Activated naive CD8-positive, alpha-beta T cell treated with anti-CD3 and anti-CD28 coated beads, Interleukin-2, amount 50 U/mL, for 16 hours (primary cell): ENCODE results near the gene ZNF384.
A peak's percentile ranks its signal among the peaks of the same experiment; 100 is the strongest.

Source experiments
- DNase-seq: peaks from one replicate; pipeline ENCODE4 v3.0.0-alpha.2; 2020; ENCODE audit warnings: low read depth, low spot score

ZNF384 gene

DNA sequence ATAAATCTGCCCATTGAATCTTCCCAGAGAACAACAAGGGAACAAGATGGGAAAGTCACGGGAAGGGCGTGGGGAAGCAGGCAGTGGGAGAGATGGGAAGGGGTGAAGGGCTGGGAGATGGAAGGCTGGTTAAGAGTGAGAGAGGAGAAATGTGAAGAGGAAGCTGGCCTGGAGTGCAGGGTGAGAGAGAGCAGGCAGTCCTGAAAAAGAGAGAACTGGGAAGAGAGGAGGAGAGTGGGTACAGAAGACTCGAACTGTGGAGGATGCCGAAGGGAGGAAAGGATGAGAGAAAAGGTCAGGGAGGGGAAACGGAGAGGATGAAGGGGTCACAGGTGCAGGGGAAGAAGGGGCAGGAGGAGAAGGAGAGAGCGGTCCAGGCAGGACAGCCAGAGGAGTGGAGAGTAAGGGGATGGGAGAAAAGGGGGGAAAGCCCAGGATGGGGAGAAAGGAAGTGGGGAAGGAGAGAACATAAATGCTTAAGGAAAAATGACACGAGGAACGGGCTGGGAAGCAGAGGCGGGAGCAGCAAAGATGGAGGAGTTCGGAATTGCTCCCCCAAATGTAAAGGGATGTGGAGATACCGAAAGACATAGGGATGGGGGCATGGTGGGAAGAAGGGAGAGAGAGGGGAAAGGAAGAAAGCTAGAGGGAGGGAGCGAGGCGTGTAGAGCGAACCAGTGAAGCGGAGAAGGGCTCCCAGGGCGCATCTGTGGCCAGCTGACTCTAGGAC is 10.2 kb upstream of the ZNF384 start:
- DNase-seq = no peak

DNA sequence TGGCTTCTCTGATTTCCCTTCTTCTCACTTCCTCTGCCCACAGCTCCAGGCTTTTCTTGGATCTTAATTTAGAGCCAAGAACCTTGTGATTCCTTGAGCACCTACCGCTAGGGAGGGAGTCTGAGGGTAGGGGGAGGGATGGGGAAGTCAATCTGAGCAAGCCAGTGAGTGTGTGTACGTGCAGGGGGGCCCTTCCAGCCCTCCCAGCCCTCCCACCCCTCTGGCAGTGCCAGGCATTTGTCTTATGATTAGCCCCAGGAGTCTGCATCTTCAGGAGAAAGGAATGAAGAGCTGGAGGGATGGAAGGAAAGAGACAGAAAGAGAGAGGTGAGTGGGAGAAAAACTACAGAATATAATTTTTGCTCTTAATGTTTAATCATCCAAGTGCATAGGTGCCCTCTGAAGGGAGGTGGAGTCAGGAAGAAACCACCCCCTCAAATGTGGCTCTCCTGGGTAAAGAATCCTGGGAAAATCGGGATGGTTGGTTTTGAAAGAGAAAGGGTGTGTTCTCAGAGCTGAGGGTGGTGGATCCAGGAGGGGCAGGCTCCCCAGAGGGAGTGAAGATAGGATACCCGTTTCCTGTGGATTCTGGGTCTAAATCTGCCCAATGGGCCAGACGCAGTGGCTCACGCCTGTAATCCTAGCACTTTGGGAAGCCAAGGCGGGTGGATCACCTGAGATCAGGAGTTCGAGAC is 9.3 kb upstream of the ZNF384 start:
- no peak for DNase-seq

DNA sequence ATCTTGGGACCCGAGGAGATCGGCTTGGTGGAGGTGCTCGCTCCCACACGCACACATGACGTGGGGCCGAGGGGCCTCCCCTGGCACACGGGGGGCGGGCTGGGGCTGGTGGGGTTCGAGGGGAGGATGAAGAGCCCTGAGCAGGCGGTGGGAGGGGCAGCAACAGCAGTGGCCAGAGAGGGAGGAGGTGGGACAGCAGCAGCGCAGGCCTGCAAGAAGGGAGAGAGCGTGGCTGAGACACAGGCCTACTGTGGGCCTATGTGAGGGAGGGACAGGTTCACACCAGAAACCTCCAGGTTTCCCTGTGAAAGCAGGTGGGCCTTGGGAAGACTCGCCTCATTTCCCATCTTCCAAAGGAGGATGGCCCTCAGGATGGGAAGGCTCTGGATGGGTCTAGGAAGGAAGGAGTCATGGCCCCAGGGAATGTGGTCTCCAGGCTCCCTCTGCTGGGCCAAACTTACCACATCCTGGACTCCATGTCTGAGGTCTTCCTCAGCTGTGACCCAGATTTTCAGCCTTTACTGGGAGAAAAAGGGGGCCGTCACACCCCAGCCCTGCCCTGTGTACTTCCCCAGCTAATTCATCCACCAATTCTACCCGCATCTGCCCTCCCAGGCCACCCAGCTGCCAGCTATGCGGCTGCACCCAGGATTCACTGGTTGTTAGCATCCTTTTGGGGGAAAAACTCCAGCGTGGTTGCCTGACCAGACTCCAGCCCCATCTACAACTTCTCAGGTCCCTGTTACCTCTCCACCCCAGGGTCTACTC is 8.6 kb upstream of the ZNF384 start:
- no peak for DNase-seq

DNA sequence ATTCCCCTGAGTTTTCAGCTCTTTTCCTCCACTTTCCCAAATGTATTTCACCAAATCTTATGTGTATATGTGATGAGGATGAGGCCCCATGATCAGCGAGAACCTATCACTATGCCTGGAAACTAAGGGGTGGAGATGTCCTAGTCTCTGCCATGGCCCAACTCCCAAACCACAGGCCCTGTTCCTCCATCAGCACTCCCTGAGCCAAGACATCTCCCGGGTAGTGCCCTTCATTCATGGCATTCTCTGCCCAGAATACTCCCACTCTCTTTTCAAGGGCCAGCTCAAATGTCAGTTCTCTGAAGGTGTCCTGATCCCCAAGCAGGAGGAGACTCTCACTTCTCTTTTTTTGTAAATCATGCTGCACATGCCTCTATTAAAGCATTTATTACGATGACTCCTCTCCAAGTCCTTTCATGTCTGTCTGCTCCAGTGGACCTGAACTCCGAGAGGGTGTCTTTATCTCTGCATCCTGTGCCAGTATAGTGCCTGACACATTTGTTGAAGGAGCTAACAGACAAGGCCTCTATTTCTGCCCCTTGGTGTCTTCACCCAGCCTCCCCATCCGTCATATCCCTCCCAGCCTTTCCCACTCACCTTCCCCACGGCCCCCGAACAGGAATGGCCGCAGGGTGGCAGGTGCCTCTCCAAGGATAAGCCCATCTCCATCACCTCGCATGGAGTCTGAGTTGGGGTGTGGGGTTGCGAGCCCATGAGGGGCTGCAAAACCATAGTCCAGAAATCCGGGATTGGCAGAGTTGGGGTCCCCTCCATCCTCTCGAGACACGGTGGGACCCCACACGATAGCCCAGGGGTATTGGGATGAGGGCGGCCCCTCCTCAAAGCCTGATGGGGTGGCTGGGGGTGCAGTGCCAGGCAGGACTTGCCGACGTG is 7.8 kb upstream of the ZNF384 start:
- DNase-seq = no peak

DNA sequence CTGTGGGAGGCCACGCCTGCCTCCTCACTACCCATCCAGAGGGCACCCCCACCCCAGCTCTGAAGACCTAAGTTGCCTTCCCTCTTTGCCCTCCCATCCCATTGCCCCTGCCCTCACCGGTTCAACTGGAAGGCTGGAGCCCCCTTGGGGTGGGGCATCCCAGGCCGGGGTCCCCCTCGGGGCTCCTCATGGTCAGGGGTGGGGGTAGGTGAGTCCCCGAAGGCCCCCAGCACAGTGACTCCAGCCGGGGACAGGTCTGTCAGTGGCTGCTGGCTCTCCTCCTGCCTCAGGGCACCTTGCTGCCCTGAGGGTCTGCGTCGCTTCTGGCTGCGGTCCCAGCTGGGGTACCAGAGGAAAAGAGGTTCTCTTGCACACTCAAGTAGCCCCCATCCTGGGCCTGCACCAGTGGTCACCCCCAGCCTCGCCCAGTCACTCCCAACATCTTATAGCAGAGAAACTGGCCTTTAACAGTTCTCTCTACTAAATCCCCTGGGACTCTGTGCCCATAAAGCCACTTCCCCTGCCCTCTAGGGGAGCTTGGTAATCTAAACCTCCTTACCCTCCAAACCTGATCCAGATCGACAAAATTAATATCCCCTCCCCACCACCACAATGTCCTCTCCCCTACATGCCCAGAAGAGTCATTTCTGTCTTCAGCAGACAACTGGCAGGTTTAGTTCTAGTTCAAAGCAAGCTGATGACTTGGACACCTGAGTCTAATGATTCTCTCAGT is 6.3 kb upstream of the ZNF384 start:
- DNase-seq = no peak

DNA sequence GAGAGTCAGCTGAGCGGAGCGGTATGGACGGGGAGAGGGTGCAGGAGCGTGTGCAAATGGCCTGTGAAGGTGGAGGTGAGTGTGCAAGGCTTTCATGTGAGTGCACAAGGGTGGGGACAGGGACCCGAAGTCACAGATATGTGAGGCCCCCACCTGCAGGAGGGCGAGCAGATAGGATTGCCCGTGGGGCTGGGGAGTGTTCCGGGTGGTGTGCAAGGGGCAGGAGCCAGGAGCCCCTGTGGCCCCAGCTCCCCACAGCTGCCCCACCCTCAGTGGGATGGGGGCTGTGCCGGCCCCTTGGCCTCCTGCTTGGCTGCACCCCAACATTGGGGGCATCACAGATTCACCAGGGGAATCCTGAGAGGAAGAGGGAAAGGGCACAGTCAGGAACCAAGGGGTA is 5.5 kb upstream of the ZNF384 start:
- DNase-seq = no peak

DNA sequence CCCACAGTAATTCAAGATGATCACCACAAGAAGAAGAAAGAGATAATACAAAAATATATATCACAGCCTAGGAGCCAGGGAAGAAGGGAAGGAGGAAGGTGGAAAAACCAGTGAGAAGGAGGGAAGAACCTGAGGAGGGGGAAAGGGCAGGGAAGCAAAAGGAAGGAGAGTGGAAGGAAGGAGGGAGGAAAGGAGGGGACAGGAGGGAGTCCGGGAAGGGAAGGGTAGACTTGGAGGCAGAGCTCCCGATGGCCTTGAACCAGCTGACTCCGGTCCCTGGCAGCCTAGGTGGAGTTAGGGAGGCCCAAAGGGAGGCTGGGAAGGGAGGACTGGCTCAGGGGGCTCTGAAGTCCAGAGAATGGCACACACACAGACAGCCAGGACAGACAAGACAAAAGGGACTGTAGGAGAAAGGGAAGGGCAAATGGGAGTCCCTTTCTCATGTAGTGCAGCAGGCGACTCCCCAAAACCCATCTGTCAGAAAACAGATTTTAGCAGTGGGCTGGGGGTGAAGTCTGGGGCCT is 4.7 kb upstream of the ZNF384 start:
- DNase-seq = no peak

DNA sequence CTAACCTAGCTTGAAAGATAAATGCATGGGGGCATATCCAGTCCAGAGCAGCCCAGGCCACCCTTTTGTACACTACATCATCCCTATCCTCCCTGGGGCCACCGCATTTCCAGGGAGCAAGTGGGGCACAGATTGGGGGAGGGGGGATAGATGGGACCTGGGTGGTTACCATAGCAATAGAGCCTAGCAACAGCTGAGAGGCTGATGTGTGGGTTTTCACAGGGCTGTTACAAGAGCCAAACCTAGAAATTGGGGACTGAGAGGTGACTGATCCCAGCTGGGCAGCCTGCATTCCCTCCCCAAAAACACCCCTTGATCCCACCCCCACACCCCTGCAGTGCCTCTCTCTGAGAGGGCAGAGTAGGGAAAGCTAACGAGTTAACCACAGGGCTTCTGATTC is 3.7 kb upstream of the ZNF384 start:
- no peak for DNase-seq

DNA sequence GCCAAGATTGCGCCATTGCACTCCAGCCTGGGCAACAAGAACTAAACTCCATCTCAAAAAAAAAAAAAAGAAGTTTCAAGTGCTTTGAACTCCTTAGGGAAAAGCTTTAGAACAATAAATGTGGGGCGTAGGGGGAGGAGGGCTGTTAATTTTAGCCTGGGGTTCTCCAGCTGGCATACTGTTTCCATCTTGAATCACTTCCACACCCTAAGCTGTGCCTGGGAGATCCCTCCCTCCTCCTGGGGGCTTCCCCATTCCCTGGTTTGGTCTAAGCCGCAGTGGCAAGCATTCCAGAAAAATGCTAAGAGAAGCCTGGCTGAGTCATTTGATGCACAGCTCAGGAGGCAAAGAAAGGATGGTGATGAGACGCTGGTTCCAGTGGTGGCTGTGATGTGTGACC is 2.3 kb upstream of the ZNF384 start:
- no peak for DNase-seq

DNA sequence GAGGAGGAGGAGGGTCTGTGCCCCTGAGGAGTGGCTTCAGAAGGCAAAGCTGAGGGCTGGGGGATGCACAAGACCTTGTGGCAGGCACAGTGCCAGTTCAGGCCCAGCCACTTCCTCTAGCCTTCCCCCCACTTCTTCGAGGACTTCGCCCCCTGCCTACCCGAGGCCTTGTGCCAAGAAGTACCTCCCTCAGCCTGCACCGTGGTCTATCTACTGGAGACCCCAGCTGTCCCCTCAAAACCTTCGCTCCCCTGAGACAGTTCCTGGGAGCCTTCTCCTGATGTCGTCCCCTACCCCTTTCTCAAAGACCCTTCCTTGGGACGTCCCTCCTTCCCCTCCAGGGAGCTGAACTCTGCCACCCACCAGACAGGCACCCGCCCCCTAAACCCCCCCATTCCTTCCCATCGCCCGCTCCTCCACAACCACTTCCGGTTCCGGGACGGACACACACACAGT is 604 bp downstream of the ZNF384 start:
- no peak for DNase-seq

DNA sequence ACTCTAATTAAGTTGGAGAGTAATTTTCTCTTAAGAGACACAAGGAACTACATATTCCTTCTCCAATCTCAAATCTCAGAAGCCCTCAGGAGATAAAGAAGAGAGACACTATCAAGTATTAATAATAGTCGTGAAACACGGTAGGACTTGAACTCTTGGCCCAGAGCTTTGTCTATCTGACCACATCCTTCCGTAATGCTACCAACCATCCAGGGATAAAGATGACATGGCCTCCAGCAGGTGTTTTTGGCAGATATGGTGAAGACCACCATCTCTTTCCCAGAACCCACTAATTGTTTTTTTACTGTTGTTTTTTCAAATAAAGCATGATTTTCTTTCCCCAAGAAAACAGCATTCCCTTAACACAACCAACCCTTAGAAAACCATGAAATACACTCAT is 3.4 kb downstream of the ZNF384 start:
- DNase-seq = no peak

DNA sequence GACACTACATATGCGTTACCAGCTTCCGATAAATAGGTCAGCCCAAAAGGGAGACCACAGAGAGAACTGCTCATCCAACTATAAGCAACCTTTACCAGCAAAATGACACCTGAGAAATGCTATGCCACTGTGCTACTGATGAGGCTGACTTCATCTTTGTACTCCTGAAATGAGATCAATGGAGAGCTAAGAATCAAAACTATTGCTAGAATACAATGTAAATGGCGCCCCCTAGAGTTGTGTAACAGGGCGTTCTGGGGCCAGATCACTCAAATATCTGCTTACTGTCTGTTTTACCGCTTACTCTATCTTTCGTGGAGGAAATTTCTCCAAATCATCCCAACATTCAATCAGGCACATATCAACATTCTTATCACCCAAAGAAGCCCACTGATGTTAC is 4.6 kb downstream of the ZNF384 start:
- peak; percentile 30 for DNase-seq

DNA sequence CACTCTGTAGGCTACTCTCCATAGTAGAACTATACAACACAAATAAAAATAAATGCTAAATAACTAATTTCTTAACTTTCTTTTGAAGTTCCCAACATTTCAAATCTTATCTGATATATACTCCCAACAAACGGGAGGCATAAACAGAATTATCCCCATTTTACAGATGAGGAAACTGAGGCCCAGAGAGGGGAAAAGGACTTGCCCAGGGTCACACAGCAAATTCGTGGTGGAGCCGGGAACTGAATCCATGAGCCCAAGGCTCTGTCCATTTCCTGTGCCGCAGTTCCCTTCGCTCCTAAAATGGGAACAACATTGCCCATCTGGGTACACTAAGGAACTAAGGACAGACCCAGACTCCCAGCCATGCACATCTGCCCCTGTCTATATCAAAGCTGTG is 12.2 kb downstream of the ZNF384 start:
- DNase-seq = no peak

DNA sequence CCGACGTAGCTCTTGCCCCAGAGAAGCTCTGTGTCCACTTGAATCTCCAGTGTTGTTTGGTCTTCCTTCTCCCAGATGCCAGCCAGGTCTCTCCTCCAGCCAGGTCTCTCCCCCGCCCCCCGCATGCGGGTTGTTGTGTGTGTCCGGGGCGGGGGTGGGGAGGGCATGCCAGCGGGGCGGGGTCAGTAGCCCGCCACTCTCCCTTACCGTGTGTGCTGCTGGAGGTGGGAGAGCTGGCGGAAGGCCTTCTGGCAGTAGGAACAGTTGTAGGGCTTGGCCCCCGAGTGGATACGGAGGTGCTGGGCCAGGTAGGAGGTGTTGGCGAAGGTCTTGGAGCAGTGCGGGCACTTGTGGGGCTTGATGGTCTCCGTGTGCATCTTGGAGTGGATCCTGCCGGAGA is 17.0 kb downstream of the ZNF384 start:
- no peak for DNase-seq

DNA sequence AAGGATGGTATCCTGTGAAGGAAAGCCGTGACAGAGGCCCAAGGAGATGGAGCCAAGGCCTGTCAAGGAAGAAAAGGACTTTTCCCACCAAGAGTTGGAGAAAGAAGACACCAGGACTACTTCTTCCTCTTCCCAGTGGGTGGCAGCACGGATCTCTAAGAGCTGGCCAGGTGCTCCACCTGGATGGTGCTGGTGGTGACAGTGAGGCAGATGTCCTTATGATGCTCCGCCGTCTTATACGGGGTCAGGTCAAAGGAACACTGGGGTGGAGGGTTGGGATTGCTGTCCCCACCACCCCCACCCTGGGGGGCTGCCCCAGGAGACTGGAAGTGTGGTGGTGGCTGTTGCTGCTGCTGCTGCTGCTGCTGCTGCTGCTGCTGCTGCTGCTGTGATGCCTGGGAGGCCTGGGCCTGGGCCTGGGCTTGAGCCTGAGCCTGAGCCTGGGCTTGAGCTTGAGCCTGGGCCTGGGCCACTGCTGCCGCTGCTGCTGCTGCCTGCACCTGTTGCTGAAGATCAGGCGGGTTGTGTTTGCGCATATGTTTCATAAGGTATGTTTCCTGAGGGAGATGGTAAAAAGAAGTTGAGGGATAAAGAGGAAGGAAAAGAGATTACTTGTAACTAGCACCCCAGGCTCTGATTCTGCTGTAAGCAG is 21.5 kb downstream of the ZNF384 start:
- DNase-seq = no peak

DNA sequence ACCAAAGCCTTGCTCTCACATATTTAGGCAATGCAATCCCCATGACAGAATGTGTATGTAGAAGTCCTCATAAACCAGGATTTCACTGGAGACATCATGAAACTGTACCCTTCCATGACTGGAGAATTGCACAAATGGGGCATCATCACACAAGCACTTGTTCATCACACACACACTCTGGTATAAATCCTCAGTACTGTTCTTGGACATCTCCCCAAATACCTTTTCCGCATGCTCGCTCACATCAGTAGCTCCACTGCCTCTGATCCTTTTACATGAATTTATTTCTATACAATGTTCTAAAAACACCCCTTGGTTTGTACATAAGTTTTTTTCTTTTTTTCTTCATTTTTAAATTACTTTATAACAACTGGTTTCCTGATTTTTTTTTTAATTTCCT is 23.0 kb downstream of the ZNF384 start:
- no peak for DNase-seq

DNA sequence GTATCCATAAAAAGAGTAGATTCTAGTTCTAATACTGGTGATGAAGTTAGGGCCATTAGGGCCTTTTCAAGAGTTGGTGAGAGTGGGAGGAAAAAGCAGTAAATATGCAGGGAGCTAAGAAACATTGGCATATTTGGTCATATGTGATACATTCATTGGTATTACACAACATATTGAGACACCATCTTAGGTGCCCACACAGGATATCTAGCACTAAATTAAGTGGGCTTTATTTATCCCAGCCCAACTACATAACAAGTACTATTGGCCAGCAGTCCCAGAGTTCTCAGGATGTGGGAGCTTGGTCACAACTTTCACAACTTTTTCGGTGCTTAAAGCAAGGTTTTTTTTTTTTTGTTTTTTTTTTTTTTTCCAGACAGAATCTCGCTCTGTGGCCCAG is 24.3 kb downstream of the ZNF384 start:
- no peak for DNase-seq

DNA sequence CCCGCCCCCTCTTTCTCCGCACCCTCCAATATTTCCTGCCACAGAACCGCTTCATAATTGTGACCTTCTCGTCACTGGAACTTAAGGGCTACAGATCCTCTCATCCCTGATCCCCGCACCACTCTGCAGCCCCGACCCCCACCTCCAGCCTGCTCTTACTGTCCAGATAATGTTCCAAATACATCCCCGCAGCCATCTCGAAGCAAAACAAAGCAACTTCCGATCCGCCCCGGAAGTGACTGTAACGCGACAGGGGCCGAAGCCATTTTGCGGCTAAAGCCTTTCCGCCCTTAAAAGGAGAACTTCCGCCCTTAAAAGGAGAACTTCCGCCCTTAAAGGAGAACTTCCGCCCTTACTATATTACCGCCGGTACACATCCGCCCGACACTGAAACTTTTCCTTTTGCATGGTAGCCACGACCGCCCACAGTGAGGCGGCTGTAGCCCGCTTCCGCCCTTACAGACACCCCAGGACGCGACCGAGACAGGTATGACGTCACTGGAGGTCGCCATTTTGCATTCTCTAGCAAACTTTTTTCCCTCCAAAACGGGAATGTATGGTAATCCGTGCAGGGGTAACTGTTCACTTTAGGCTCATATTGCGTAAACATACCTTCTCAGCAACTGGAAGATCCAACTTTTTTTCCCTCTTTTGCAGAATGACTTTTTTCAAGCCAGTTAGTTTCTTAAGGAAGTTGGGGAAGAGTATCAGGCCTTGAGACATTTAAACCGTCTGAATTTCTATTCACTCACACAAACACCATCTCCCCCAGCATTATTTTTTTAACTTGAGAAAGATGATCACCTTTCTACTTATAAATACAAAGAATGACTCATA is 26.1 kb downstream of the ZNF384 start, which contains the start of gene ING4:
Gene ING4, minus strand, starts transcription at position 214 of the 837 bp plus-strand sequence. Its CDS starts 18 bp downstream, at position 196.
- DNase-seq = peak; percentile 88

DNA sequence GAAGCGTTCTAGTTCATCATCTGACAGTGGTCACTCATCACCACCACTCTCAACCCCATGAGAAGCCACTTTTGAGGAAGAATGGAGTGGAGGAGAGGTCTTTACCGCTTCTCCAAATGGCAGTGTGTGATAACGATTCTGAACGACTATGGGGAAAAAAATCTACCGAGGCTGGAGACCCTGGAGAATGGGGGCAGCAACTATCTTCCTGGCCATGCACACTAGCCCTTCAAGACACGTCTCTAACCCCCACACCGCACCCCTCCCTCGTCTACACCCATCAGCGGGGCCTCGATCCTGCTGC is 26.6 kb downstream of the ZNF384 start:
- no peak for DNase-seq
